GM18499 (cell line): ENCODE data around the gene GORAB.

Source experiments
- ATAC-seq: cut with Tn5 transposase; IDR thresholded peaks from one replicate; pipeline ENCODE4 v1.9.1; 2021; ENCODE audit warnings: moderate number of reproducible peaks; ENCODE audit not compliant: insufficient read depth, unreplicated experiment

Gene GORAB

DNA sequence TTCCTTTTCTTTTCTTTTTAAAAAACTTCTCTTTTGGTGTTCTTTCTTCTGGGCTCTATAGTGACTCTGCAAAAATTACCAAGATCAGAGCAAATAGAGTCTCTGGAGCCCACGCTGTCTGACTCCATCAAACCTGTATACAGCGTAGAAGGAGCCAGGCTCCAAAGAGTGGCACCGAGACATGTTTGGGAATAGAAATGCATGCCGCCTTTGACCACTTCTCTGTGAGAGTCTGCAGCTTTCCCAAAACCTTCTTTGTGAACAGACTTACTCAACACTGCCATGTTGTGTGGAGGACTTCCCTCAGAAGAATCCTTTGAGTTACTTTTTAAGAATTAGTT is 55.3 kb downstream of the GORAB start:
- ATAC-seq, result no peak

DNA sequence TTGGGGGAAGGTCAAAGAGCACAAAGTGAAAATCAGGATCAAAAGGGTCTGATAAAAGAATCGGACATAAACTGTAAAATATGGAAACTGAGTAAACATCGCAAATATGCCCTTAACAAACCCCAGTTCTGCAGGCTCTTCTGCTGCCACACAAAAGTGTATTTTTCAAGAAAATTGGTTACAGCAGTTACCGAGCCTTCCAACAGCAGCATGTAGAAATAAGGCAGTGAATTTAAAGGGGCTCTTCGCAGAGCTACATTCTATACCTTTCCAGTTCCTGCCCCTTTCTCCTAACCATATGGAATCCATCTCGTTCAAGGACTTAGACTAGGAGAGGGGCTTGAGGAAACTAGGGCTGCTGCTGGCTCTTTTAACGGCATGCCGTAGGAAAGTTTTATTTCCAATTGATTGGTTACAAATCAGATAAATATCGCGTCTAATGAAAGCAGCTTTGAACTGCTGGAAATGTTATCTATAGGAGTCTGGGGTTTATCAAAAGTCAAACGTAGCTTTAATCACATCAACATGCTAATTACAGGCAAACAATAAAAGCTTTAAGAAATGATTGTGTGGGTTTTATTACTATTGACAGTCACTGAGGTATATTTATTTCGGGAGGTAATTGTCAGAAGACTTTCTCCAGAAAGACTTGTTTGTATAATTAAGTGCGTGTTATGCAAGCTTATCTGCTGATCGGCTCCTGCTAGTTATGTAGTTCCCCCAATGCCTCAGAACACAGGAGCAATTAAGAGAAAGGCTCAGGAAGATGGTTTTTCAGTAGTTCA is 59.1 kb downstream of the GORAB start:
- no peak for ATAC-seq

DNA sequence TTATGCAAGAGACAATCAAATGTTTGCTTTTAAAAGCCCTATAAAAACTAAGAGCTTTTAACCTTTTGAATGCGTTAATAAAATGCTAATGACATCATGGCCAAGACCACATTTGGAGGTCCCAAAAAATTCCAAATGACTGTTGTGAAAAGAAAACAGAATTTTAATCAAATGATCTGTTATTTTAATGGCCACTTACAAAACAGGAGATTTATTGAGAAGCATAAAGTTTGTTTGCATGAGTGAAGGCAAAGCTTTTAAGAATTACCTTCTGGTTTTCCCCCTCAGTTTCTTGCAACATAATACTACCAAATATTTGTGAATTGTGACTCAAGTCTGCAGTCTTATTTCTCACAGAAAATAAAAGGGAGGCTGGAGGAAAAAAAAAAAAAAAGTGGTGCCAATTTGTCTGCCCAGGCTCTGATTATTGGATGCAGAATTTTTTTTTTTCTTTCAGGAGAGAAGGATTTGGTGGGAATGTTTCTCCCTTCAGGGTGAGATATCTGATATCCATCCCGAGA is 60.7 kb downstream of the GORAB start:
- ATAC-seq, result no peak

DNA sequence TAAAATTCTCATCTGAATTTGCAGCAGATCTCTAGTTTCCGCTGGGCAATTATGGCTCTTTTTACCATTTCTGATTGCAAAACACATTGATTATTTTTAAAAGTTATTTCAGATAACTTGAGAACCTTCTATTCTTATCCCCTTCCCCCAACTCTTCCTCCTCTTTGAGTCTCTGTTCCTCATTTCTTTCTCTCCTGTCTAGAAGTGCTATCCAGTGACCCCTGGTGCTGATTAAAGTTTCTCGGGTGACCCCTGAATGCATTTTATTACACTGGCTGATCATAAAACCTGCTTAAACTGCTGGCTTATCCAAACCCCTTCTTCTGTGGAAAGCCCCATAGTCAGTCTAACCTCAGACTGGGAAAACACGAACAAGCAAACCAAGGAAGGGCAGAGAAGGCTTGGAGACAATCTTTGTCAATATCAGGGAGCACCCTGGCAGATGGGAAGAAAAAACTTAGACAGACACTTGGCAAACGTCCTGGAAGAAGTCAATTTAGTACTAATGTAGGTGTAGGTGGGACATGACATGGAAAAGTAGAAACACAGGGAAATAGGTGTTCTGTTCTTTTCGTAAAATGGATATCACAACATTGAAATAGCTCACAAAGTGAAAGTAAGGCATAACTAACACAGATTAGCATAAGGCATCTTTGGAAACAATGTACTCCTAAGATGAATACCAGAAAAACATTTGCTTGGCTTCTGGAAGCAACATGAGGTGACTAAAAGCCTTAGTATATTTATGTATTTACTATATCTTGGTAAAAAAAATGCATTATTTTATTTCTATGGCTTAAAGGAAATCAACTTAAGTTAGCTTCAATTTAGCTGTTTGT is 61.4 kb downstream of the GORAB start:
- ATAC-seq, result no peak

DNA sequence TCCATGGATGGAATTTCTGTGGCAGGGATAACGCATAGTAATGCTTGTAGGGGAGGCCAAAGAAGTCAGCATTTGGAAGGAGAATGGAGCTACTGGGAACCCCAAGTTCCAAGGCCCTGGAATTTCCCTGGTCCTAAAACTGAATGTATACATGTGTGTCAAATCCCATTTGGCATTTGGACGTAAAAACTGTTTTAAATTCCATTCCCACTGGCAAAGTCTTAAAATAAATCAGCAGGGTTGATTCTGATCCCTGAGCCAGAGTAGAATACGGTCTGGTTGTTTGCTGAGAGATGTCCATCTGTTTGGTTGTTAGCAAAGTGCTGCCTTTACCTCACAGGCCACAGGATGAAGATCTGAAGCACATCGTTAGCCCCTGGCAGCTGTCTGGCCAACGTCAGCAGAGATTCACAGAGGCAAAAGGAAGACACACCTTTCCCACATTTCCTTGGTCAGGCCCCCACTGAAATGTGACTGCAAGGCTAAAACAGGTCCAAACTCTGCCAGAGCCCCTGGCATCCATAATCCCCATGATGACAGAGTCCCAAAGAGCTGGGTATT is 62.2 kb downstream of the GORAB start:
- no peak for ATAC-seq

DNA sequence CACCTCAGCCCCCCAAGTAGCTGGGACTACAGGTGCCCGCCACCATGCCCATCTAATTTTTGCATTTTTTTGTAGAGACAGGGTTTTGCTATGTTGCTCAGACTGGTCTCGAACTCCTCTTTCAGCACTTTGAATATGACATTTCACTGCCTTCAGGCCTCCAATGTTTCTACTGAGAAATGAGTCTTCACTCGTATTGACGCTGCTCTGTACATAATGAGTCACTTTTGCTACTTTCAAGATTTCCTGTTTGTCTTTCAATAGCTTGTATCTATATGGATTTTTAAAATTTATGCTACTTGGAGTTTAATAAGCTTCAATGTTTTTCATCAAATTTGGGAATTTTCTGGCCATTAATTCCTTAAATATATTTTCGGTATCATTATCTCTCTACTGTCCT is 64.7 kb downstream of the GORAB start:
- ATAC-seq, result no peak

DNA sequence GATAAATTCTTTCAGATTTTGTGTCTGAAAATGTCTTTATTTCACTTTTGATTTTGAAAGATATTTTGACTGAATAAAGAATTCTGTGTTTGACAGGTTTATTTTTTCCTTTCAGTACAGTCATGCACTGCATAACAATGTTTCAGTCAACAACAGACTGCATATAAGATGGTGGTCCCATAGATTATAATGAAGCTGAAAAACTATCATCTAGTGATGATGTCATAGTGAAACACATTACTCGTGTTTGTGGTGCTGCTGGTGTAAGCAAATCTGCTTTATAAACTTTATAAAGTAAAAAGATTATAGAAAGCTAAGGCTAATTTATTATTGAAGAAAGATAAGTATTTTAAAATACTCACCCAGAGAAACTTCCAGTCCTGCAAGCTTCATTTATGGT is 66.7 kb downstream of the GORAB start:
- ATAC-seq, result no peak

DNA sequence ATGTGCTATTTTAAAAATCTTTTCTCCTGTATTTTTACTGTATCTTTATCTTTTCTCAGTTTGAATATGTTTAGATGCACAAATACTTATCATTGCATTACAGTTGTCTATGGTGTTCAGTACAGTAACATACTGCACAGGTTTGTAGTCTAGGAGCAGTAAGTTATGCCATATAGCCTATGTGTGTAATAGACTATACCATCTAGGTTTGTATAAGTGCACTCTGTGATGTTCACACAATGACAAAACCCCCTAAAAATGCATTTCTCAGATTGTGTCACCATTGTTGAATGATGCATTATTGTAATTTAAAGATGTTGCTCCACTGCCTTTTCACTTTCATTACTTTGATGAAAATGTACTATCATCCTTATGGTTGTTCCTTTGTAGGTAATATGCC is 67.1 kb downstream of the GORAB start:
- ATAC-seq, result no peak

DNA sequence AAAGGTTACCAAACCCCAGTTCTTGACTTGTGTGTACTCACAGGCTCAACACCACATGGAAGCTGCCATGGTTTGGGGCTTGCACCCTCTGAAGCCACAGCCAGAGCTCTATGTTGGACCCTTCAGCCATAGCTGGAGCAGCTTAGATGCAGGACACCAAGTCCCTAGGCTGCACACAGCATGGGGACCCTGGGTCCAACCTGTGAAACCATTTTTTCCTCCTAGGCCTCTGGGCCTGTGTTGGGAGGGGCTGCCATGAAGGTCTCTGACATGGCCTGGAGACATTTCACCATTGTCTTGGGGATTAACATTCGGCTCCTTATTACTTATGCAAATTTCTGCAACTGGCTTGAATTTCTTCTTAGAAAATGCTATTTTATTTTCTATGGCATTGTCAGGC is 69.9 kb downstream of the GORAB start:
- no peak for ATAC-seq
